ENCODE results near the gene BCL2L11.

BCL2L11 gene

DNA sequence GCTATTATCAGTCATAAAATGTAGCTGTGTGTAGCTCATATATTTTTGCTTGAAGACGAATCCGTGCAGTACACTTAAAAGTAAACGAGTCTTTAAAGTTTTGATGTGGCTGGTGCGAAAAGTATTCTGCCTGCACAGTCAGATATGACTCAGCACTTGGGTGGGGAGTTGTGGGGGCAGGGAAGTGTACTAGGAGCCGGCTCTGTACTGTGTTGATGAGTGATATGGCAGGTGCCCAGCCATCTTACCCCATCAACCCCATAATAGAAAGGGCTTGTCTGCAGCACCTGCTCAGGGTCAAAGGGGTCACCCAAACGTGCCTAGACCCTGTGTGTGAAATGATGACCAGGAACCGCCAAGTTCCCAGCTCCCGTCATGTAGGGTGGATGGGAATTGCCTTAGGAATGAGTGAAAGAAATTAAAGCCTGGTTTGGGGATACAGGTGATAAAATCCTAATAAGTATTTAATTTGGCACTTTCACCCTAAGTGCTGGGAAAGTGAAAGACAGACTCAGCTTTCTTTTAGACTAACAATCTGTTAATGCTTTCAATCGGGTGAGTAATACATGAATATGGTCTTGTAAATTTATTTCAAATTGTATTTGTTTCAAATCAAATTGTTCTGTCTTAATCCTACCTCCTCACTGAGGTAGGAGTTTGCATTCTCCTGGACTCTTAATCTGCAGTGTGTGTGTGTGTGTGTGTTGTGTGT is 48.0 kb downstream of the BCL2L11 start:
- DNase-seq (ENCODE audit: low spot score) = peak; percentile 85

DNA sequence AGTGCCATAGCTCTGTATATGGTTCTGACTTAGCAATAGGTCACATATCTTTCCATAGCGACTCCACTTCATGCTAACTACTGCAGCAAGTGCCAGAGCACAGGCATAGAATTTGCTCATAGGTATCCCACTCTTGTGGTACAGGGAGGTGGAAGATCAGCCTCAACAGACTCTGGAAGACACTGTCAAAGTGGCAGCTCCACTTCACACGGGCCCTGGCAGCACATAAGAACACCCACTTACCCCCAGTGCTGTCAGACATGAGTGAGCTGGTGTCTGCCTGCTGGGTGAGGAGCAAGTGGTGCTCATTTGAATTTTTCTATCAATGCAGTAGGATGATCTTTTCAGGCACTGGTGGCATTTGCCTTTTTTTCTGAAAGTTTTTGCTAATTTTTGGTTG is 48.6 kb downstream of the BCL2L11 start:
- no peak for DNase-seq (ENCODE audit: low spot score)

- no peak for DNase-seq (ENCODE audit: low spot score)
Measured at GRCh38 chr2:111169924-111170323, 49.2 kb downstream of the BCL2L11 start.

GRCh38 chr2:111171337-111171930 is 50.7 kb downstream of the BCL2L11 start:
- no peak for DNase-seq (ENCODE audit: low spot score)

GRCh38 chr2:111172666-111173065 is 52.0 kb downstream of the BCL2L11 start:
- DNase-seq (ENCODE audit: low spot score) = no peak

GRCh38 chr2:111173338-111173737 is 52.6 kb downstream of the BCL2L11 start:
- no peak for DNase-seq (ENCODE audit: low spot score)

GRCh38 chr2:111173856-111174255 is 53.1 kb downstream of the BCL2L11 start:
- DNase-seq (ENCODE audit: low spot score) = no peak

GRCh38 chr2:111175615-111176014 is 54.9 kb downstream of the BCL2L11 start:
- DNase-seq (ENCODE audit: low spot score) = no peak

DNA sequence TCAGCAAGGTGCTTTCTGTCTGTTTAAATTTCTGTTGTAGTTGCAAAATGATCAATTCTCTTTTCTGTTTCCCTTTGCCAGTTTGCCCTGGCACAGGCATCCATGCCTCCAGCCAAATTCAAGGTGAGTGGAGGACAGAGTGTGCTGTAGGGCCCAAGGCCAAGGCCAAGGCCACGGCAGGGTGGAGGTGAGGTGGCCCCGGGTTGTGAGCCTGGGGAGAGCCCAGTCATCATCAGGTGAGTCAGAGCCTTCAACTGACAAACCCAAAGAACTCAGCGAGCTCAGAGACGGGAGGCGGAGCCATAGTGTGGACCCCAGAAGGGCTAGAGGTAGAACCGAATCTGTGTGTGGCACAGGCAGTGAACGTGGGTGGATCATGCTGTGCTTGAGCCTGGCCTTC is 55.7 kb downstream of the BCL2L11 start:
- DNase-seq (ENCODE audit: low spot score) = no peak

DNA sequence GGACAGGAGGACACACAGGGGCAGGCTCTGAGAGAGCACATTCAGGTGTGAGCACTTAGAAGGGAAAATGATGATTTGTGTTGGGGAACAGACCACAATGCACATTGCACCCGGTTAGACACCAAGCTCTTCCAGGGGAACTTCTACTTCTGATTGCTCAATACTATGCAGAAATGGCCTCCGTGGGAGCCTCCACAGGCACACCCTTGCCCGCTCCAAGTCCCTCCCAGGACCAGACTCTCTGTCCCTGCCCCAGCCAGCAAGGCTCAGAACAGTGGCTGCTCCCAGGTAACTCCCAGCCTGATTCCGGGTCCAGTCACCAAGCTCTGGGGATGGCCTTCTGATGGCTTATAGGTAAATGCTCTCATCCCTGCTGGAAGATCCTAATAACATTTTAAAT is 56.2 kb downstream of the BCL2L11 start:
- DNase-seq (ENCODE audit: low spot score) = no peak

GRCh38 chr2:111178296-111178695 is 57.6 kb downstream of the BCL2L11 start:
- DNase-seq (ENCODE audit: low spot score) = no peak

DNA sequence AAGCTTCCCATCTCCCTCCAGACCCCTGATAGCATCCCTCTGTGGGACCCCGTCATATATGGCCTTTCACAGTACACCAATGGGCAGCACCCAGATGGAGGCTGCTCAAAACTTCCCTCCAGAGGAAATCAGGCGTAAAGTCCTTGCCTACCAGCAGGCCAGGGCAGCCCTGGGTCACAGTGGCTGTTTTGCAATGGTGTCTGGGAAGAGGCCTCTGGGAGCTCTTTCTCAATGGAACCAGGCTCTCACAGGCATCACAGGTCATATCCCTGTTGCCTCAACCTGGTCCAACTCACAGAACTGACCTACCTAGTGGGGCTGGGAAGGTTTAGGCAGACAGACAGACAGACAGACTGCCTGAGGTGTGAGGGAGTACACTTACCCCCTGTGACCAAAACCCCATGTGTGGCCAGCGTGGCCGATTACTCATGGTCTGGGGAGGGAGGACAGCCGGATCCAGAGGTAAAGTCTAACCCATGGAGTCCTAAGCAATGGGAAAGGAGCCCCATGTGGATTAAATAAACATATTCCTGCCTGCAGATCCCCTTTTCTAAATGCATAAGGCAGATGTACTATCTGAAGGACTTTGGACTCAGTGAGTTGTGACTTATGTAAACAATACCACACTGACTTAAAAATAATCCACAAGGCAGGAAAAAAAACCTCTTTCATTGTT is 58.2 kb downstream of the BCL2L11 start:
- peak; percentile 63 for DNase-seq (ENCODE audit: low spot score)

DNA sequence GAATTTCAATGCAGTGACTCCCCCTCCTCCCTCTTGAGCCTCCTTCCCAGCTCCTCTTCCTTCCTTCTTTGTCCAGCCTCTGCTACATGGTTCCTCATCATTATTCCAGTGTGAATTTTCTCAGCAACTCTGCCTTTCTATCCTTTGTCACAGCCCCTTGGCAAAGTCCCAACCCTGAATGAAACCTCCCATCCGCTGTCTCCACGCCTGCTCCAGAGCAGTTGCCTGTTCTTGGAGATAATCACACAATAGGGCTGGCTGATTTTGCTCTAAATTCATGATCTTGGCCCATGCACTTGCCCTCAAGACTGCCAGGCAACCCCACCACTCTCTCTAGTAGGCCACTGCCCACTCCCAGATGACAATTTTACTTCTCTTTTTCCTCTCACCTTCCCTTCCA is 61.4 kb downstream of the BCL2L11 start:
- DNase-seq (ENCODE audit: low spot score) = no peak

DNA sequence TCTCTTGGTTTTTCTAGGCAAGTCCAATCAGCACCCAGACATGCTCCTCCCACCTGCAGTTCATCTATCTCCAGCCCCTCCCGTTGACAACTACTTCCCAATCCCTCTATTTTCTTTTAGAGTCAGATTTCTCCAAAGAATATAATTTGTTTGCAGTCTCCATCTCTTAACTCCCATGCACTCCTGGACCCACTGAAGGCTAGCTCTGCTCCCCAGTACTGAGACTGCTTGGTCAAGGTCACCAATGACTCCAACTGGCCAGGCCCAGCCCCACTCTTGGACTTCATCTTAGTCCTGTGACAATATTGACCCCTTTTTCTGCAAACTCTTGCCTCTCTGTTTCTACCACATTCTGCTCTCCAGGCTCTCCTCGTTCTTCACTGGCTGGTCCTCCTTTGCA is 62.0 kb downstream of the BCL2L11 start:
- DNase-seq (ENCODE audit: low spot score) = no peak

DNA sequence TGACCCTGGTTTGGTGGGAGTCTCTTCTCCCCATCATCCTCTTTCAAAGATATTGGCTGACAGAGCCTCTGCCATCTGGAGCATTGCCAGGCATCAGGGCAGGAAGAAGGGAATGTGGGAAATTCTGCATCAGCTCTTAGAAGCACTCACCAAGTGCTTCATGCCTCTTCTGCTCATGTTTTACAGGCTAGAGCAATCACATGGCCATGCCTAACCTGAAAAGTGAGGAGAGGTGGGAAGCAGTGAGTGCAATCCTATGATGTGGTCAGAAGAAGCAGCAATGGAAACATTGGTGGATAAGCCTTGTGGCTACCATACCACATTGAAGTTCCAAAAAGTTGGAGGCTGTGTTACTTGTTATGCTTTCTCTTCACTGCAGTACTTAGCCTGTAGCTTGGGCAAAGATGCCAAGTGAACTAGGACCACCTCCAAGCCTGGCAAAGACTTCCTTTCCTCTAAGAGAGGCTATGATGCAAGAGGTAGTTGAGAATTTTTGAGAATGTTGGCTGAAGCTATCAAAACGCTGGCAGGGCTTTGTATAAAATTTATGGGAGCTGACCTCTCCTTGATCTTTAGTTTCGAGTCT is 64.1 kb downstream of the BCL2L11 start:
- DNase-seq (ENCODE audit: low spot score) = no peak

GRCh38 chr2:111185361-111186022 is 64.8 kb downstream of the BCL2L11 start:
- no peak for DNase-seq (ENCODE audit: low spot score)

- no peak for DNase-seq (ENCODE audit: low spot score)
Measured at GRCh38 chr2:111186121-111186715, 65.5 kb downstream of the BCL2L11 start.

GRCh38 chr2:111186933-111187332 is 66.2 kb downstream of the BCL2L11 start:
- DNase-seq (ENCODE audit: low spot score) = no peak

- DNase-seq (ENCODE audit: low spot score) = no peak
Measured at GRCh38 chr2:111188681-111189080, 68.0 kb downstream of the BCL2L11 start.

GRCh38 chr2:111189106-111189505 is 68.4 kb downstream of the BCL2L11 start:
- no peak for DNase-seq (ENCODE audit: low spot score)

GRCh38 chr2:111190816-111191540 is 70.3 kb downstream of the BCL2L11 start:
- no peak for DNase-seq (ENCODE audit: low spot score)
